Measurements from ENCODE around the gene TAP1. TPM values are rescaled to one million over a fixed set of nuclear protein-coding genes. Genes with fewer than 3 reads are reported as not detected.

The TAP1 gene
- total and polyA plus RNA-seq, 9 of the 15 experiments (the other 6 are each of a cell fraction or from before 2014, with no cell fraction given): 1.3 to 6.0 (median 4.2) TPM

- TF ChIP-seq SRF (CRISPR knock-in tag; IDR thresholded peaks at IDR 0.05) (no peak), CREBBP (IDR thresholded peaks at IDR 0.05; ENCODE audit: low read depth, low read length) (no peak), CCNT2 (IDR thresholded peaks at IDR 0.05; ENCODE audit: borderline replicate concordance, extremely low read depth, insufficient read length, low read depth, low read length) (no peak), GABPB1 (CRISPR knock-in tag; IDR thresholded peaks at IDR 0.05) (no peak), ZKSCAN1 (IDR thresholded peaks at IDR 0.05; ENCODE audit: low read depth, low read length) (no peak), ZNF740 (CRISPR knock-in tag; IDR thresholded peaks at IDR 0.05) (no peak), ZNF740 (tag; IDR thresholded peaks at IDR 0.05) (no peak), RNF219 (CRISPR knock-in tag; IDR thresholded peaks at IDR 0.05) (no peak), FIP1L1 (IDR thresholded peaks at IDR 0.05; ENCODE audit: low read depth, low read length, poor library complexity, severe bottlenecking) (no peak), SREBF1 (IDR thresholded peaks at IDR 0.05; ENCODE audit: borderline replicate concordance, low read depth, low read length) (no peak), ZBED1 (IDR thresholded peaks at IDR 0.05) (no peak), BACH1 (tag; IDR thresholded peaks at IDR 0.05) (no peak), ZNF12 (CRISPR knock-in tag; IDR thresholded peaks at IDR 0.05) (no peak), RFX1 (IDR thresholded peaks at IDR 0.05) (no peak), SMC3 (conservative IDR thresholded peaks at IDR 0.05; ENCODE audit: insufficient read depth, low read depth, low read length) (no peak), EHMT2 (IDR thresholded peaks at IDR 0.05) (no peak), CREM (IDR thresholded peaks at IDR 0.05; ENCODE audit: low read depth) (peak; percentile 98), SLC30A9 (CRISPR knock-in tag; IDR thresholded peaks at IDR 0.05) (no peak), CUX1 (CRISPR knock-in tag; IDR thresholded peaks at IDR 0.05) (no peak), FUS (optimal IDR thresholded peaks at IDR 0.05; ENCODE audit: low read depth, low read length) (no peak), RCOR1 (IDR thresholded peaks at IDR 0.05; ENCODE audit: borderline replicate concordance in 1 of 2, low read depth in 2 of 2, low read length in 2 of 2) (no peak)
Observed at GRCh38 chr6:32843979-32844838, 9.3 kb downstream of the TAP1 start, which contains the start of gene PSMB8 (continued).

All from K562 (cell line).